Loucy (cell line): ENCODE measurements around the gene CHEK2.
A peak's percentile ranks its signal among the peaks of the same experiment; 100 is the strongest.

Experiments used
- H2AFZ ChIP-seq: fragments of 200-600 bp; sonication (generic); 2 replicates; pipeline ENCODE4 v1.6.0; 2016; ENCODE audit warnings: antibody characterized with exemption, mild to moderate bottlenecking, low read length, moderate library complexity
- H3F3A ChIP-seq: fragments of 200-600 bp; 2 replicates; pipeline ENCODE4 v1.6.0; 2016; ENCODE audit warnings: antibody characterized with exemption, low read depth, mild to moderate bottlenecking
- H3K27me3 ChIP-seq: fragments of 200-600 bp; sonication (generic); 2 replicates; pipeline ENCODE4 v1.6.1; 2014; ENCODE audit warnings: low read length, mild to moderate bottlenecking; ENCODE audit not compliant: insufficient read depth, poor library complexity, severe bottlenecking
- H3K36me3 ChIP-seq: fragments of 200-600 bp; sonication (generic); 2 replicates; pipeline ENCODE4 v1.6.1; 2016; ENCODE audit warnings: low read length; ENCODE audit not compliant: insufficient read depth
- H3K4me1 ChIP-seq: fragments of 200-600 bp; sonication (generic); 2 replicates; pipeline ENCODE4 v1.5.1; 2014; ENCODE audit warnings: low read length, mild to moderate bottlenecking; ENCODE audit not compliant: insufficient read depth, poor library complexity, severe bottlenecking
- H3K4me2 ChIP-seq: fragments of 200-600 bp; sonication (generic); 2 replicates; pipeline ENCODE4 v1.6.0; 2014; ENCODE audit warnings: antibody characterized with exemption, low read length, low read depth, mild to moderate bottlenecking; ENCODE audit not compliant: poor library complexity, severe bottlenecking
- H3K4me3 ChIP-seq: fragments of 200-600 bp; sonication (generic); 2 replicates; pipeline ENCODE4 v1.5.1; 2014; ENCODE audit warnings: low read length, mild to moderate bottlenecking, mixed read lengths; ENCODE audit not compliant: poor library complexity, severe bottlenecking
- H3K79me2 ChIP-seq: fragments of 200-600 bp; sonication (generic); 2 replicates; pipeline ENCODE4 v1.6.1; 2014; ENCODE audit warnings: low read length; ENCODE audit not compliant: insufficient read depth
- H3K9ac ChIP-seq: fragments of 200-600 bp; sonication (generic); 2 replicates; pipeline ENCODE4 v1.6.0; 2014; ENCODE audit warnings: mild to moderate bottlenecking, low read depth, low read length, moderate library complexity; ENCODE audit not compliant: poor library complexity, severe bottlenecking
- H3K9me2 ChIP-seq: fragments of 200-600 bp; sonication (generic); replicated peaks from 2 replicates; pipeline ENCODE4 v1.6.1; 2016; ENCODE audit warnings: low read depth, low read length, mixed read lengths
- H3K9me3 ChIP-seq: fragments of 200-600 bp; sonication (generic); 2 replicates; pipeline ENCODE4 v1.6.1; 2014; ENCODE audit warnings: mild to moderate bottlenecking, antibody characterized with exemption, low read length, low read depth; ENCODE audit not compliant: insufficient read depth
- H4K20me1 ChIP-seq: fragments of 200-600 bp; sonication (generic); 2 replicates; pipeline ENCODE4 v1.6.0; 2014; ENCODE audit warnings: antibody characterized with exemption, low read length, mild to moderate bottlenecking; ENCODE audit not compliant: insufficient read depth, poor library complexity, severe bottlenecking
- CTCF ChIP-seq: fragments of 200-600 bp; sonication (generic); conservative IDR thresholded peaks from 2 replicates; pipeline ENCODE4 v1.5.1; 2014; ENCODE audit warnings: mild to moderate bottlenecking, antibody characterized with exemption, low read length
- EZH2phosphoT487 ChIP-seq: fragments of 200-600 bp; IDR thresholded peaks from 2 replicates; pipeline ENCODE4 v1.6.1; 2018; ENCODE audit warnings: antibody characterized with exemption, mild to moderate bottlenecking, moderate library complexity, borderline replicate concordance

The CHEK2 gene

DNA sequence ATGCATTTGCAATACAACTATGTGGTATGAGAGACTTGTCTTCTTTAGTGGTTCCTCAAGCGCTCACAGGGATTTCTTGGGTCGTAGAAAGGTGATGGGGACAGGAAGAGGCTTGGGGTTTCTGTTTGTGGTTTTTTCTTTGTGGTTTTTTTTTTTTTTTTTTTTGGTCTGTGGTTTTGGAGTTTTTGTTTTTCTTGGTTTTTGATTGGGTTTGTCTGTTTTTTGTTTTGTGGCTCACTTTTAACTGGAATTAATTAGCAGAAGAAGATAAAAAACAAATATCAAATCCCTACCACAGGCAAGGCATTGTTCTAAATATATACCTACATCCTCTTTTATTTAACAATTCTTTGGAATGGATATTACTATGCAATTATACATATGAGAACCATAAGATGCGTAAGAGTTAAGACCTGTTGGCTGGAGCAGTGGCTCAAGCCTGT lies 67.5 kb downstream of the CHEK2 start:
- peaks cover 61% of the 10 kb centered on the region for H3K27me3 ChIP-seq
- no peak overlapping the region for H2AFZ ChIP-seq
- no peaks in the 10 kb centered on the region for H3K9me2 ChIP-seq
- no peak overlapping the region for H3K9ac ChIP-seq
- no peak overlapping the region for H3K4me3 ChIP-seq
- 0 out of 2 replicates have a peak, but pooled peaks cover 5% of the 10 kb centered on the region for H3F3A ChIP-seq
- TF ChIP-seq CTCF (no peak), EZH2phosphoT487 (peak; percentile 56; the same call in 1 of the 2 replicates)
- no peaks in the 10 kb centered on the region; the same call in 1 of the 2 replicates for H3K9me3 ChIP-seq
- H3K4me2 ChIP-seq = peak overlapping the region; percentile 4
- peaks cover 10% of the 10 kb centered on the region for H3K4me1 ChIP-seq
- no peaks in the 10 kb centered on the region for H3K79me2 ChIP-seq
- H3K36me3 ChIP-seq = no peaks in the 10 kb centered on the region
- H4K20me1 ChIP-seq = peaks cover 22% of the 10 kb centered on the region

- Histone ChIP-seq H3K9ac (no peak overlapping the region), H3K9me2 (no peaks in the 10 kb centered on the region), H3K4me2 (no peak overlapping the region), H4K20me1 (peaks cover 19% of the 10 kb centered on the region), H3K9me3 (no peaks in the 10 kb centered on the region; the same call in 1 of the 2 replicates), H3K79me2 (no peaks in the 10 kb centered on the region), H3K4me1 (peaks cover 6% of the 10 kb centered on the region), H3K27me3 (peaks cover 29% of the 10 kb centered on the region), H3K36me3 (no peaks in the 10 kb centered on the region), H3K4me3 (no peak overlapping the region), H3F3A (0 out of 2 replicates have a peak, but pooled peaks cover 5% of the 10 kb centered on the region), H2AFZ (no peak overlapping the region)
- TF ChIP-seq CTCF (no peak), EZH2phosphoT487 (no peak)
Observed at GRCh38 chr22:28670756-28671155, 70.9 kb downstream of the CHEK2 start.

GRCh38 chr22:28670161-28670560 lies 71.5 kb downstream of the CHEK2 start:
- no peak overlapping the region for H3K4me2 ChIP-seq
- H3F3A ChIP-seq = 0 out of 2 replicates have a peak, but pooled peaks cover 5% of the 10 kb centered on the region
- H3K36me3 ChIP-seq = no peaks in the 10 kb centered on the region
- H3K27me3 ChIP-seq = peaks cover 23% of the 10 kb centered on the region
- H4K20me1 ChIP-seq = peaks cover 15% of the 10 kb centered on the region
- no peaks in the 10 kb centered on the region for H3K79me2 ChIP-seq
- no peak overlapping the region for H3K4me3 ChIP-seq
- H3K9me3 ChIP-seq = no peaks in the 10 kb centered on the region; the same call in 1 of the 2 replicates
- no peak overlapping the region for H2AFZ ChIP-seq
- H3K4me1 ChIP-seq = peaks cover 6% of the 10 kb centered on the region
- no peaks in the 10 kb centered on the region for H3K9me2 ChIP-seq
- TF ChIP-seq CTCF = no peak
- TF ChIP-seq EZH2phosphoT487 = no peak
- no peak overlapping the region for H3K9ac ChIP-seq
